COLO668 (cell line): Measurements from ENCODE around the gene ZBTB16.

Source experiments
- DNase-seq: peaks from one replicate; lab custom pipeline; 2025; ENCODE audit not compliant: unreplicated experiment; lab: John Stamatoyannopoulos, UW

ZBTB16 gene

DNA sequence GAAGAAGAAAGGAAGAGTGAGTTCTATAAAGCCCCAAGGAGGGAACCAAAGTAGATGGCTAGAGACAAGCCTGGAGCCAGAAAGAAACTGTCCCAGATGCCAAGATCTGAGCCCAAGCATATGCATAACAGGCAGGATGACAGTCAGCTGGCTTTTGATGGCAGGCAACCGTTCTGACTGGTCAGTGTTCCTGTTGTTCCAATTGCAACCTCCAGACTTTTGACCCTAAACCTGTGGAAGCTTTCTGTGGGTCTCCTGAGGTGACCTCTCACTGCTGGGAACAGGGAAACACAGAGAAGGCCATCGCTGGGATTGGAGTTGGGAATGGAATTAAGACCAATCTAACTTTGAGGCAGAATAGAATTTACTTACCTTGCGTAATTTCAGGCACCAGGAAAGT lies 215.1 kb downstream of the ZBTB16 start:
- DNase-seq, result no peak

DNA sequence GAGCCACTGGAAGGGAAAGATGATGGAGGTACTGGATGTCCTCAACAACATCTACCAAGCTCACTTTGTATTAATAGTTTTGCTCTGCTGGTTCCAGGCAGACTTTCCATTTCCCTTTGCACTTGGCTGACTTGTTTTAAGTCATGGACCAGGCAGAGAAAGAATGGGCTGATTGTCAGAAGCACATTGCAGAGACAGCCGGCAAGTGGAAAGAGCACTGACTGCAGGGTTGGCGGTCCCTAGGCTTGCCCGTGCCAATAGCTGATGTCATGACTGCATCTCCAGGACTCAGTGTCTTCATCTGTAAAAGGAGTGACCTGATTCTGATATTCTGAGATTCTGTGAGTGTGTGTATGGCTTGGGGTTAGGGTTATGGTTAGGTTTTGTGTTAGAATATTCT lies 215.8 kb downstream of the ZBTB16 start:
- DNase-seq, result no peak

DNA sequence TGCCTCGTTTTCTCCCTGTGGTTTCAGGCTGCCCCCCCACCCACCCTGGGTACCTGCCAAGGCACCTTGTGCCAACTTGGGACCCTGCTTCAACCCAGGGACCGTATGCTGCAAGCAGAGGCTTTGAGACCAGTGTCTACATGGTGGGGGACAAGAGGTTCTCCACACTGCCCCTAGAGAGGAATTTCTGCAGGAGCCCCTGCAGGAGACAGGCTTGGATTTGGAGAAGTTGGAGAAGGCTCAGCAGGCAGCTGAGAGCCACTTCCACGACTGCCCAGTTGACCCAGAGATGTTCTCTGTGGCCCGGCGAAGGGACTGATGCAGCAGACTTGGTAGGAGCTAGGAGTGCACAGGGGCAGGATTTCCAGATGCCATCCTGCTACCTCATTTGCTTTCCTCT lies 216.6 kb downstream of the ZBTB16 start:
- no peak for DNase-seq

DNA sequence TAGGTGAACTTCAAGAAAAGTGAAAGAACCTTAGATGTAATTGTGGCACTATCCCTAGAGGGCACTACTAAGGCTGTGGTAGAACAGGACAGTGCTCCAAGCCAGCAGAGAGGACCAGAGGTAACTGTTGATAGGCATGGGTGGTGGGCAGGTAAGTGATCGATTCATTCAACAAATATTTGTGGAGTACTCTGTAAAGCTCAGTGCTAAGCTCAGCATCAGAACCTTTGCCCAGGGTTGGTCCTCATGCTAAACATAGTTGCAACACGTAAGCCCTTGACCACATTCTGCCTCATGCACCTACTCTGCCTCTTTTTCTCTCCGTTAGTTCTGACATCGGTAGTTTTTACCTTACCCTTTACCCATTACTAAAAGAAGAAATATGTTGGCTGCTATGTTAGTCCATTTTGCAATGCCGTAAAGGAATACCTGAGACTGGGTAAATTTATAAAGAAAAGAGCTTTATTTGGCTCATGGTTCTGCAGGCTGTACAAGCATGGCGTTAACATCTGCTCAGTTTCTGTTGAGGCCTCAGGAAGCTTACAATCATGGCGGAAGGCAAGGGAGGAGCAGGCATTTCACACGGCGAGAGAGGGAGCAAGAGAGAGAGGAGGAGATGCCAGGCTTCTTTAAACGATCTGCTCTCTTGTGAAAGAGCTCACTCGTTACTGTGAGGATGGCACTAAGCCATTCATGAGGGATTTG lies 218.3 kb downstream of the ZBTB16 start:
- DNase-seq, result no peak

DNA sequence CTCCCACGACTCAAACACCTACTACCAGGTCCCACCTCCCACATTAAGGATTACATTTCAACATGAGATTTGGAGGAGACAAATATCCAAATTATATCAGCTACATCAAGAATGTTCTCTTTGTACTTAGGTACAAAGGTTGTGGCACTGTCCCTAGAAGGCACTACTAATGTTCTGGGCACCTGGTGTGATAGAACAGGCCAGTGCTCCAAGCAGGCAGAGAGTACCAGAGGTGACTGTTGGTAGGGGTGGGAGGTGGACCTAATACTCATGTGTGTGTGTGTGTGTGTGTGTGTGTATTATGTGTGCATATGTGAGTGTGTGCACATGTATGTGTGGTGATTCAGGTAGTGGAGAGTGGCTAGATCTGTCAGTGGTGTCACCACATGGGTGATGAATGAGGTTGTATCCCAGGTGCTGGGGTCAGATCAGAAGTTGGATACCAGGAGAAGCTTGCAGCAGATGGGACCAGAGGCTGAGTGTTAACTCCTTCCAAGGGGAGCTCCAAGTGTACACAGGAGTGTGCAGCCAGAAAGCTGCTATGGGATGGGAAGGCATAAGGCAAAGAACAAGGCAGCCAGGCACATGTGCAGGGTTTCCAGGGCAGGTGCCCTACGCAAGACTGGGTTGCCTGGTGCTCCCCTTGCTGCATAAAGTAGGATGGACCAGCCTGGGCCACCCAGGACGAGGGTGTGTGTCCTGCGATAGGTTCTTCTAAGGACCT lies 219.0 kb downstream of the ZBTB16 start:
- no peak for DNase-seq

DNA sequence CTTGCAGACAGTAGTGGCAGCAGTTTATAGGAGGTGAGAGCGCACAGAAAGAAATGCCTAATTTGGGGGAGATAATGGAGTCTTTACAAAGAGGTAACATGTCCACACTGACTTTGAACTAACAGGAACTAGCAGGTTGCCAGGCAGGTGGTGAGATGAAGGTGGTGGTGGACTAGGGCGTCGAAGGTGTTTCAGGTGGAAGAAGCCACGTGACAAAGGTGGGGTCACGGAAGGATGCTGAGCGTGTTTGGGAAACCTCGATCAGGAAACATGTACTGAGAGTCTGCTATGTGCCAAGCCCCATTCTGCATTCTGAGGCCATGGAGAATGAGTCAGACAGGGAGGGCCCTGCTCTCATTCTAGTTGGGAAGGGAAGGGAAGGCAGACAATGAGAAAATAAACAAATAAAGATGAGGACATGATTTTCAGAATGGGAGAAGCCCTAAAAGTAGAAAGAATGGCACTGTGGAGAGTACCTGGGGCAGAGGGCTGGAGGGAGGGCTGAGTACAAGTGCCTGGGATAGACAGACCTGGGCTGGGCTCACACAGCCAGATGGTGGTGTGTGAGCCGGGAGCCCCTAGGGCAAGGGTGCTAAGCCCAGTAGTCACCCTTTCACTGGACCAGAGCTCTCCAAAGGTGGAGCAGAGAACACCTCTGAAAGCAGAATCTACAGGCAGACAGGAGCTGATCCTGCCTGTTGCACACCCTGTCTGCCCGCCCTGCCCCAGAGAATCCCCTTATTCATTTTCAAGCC lies 220.5 kb downstream of the ZBTB16 start:
- no peak for DNase-seq

DNA sequence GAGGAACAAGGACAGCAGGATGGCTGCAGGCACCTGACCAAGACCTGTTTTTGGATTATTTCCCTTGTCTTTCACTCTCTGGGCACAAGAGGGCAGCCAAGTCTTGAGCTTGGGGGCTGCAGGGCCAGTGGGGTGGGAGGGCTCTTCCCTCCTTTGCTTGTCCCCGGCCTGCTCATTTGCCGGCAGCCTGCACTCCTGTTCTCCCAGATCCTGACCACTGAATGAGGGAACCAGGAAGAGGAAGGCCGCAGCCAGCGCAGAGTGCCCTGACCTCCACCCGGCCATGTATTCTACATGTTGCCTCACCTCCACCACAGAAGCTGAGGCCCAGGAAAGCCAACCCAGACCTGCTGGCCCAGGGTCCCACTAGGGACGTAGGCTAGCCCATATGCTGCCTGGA lies 221.2 kb downstream of the ZBTB16 start:
- peak; percentile 68 for DNase-seq

DNA sequence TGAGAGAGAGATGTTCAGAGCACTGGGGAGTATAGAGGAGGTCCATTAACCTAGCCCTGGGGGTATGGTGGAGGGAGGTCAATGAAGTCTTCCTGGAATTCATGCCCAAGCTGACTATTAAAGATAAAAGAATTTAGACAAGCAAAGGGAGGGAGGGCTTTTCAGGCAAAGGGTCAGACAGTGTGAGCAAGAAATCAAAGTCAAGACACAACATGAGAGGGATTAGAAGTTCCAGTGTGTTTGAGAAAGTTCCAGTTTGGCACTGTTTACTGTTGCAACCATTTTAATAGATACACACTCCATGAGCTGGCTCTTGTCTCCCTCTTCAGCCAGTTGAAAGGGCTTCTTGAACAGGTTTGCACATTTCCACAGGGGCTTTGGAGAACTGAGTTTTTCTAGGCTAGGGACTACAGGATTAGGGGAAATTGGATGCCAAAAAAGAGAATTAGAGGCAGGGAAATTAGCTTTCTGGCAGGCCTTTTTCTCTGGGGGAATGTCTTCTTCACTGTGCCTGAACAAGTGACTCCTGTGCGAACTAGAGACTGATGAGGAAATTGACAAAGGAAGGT lies 222.0 kb downstream of the ZBTB16 start:
- no peak for DNase-seq

DNA sequence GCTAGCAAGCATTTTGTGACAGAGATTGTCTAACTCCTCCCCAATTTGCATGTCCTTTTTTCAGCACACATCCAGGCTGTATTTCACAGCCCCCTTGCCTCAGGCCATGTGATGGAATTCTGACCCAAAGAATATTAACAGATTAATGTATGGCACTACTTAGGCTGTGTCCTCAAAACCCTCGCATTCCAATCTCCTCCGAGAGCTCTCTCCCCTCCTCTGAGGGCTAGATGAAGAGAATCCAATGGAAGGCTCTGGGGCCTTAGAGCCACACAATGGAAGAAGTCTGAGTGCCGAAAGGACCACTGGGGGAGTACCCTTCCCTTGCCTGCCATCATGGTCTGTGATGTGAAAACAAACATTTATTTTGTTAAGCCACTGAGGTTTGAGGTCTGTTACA lies 223.0 kb downstream of the ZBTB16 start:
- DNase-seq, result no peak

DNA sequence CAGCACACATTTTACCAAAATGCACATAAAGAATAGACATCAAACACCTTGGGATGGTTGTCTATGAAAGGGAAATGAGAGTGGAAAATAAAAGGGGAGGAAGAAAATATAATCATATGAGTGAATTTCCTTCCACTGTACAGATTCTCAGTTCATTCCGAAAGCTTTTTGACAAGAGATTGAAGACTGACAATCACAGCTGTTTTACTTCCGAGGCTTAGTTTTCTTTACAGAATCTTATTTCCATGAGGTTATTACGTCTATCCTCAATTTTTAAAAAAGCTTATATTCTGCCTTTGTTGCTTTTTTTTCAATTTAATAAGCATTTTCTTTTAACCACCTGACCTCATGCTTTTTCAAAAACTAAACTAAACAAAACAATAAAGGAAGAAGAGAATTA lies 223.9 kb downstream of the ZBTB16 start:
- no peak for DNase-seq

DNA sequence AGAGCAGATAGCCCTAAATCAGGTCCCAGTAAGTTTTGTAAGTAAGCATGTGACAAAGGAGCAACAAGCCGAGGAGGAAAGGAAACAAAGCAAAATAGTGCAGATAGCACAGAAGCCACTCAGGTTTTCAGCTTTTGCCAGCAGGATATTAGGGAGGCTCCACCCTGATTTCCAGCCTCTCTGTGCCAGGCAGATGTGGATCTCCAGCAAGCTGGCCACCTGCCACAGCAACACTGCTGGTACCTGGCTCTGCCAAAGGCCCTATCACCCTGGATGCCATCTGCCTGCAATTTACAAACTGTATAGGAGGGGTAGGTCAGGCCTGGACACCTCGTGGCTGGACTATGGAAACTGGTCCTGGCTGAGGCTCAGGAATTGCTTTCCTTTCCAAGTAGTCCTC lies 224.5 kb downstream of the ZBTB16 start:
- DNase-seq, result peak; percentile 52

DNA sequence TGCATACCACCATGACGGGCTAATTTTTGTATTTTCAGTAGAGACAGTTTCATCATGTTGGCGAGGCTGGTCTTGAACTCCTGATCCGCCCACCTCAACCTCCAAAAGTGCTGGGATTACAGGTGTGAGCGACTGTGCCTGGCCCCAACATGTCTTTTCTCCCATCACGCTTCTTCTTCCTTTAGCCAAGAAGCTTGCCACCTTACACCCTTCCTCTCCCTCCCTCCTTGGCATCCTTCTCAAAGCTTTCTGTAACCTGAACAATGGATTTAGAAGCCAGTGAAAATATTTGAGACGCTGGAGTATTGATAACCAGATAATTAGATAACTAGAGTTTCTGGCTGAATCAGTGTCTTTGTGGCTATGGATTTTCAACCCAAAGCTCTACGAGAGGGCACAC lies 225.4 kb downstream of the ZBTB16 start:
- no peak for DNase-seq

DNA sequence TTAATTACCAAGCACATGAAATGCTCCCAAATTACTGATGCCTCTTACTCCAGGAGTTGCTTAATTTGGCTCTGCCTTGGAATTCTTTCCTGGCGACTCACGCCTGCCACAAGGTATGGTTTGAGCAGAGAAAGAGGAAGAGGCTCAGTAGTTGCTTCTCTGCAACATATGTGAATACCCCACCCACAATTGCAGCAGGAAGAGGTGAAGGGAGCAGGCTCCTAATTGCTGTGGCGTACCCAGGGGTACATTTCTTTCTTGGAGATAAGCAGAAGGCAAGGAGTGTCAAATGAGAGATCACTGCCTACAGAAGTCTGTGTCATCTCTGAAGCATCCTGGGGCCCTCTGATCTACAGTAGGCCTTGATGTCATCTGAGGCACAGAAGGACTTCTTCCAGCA lies 226.1 kb downstream of the ZBTB16 start:
- no peak for DNase-seq

DNA sequence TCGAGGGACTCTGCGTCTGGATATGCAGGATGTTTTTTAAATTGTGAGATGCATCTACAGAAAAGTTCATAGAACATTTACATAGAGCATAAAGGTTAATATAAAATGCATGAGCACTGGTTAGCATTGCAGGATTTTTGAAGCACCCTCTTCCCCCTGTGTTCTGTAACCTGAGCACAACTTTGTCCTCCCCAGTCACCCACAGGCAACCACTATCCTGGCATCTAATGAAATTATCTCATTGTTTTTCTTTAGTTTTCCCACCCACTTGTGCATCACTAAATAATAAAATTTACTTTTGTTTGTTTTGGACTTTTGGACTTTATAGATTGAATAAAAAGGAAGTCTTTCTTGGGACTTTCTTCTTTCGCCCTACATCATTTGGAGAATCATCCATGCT lies 226.7 kb downstream of the ZBTB16 start:
- DNase-seq, result no peak

DNA sequence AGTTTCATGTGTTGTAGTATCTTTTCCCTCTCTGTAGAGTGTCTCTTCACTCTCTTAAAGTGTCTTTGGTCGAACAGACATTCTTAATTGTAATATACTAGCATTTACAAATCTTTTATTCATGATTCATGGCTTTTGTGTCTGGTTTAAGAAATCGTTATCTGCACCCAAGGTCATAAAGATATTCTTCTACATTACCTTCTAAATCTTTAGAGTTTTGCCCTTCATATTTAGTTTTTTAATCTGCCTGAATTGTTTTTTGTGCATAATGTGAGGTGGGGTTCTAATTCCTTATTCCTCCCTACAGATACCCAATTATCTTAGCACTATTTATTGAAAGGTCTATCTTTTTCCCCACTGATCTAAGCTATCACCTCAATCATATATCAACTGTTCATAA lies 227.6 kb downstream of the ZBTB16 start:
- no peak for DNase-seq

DNA sequence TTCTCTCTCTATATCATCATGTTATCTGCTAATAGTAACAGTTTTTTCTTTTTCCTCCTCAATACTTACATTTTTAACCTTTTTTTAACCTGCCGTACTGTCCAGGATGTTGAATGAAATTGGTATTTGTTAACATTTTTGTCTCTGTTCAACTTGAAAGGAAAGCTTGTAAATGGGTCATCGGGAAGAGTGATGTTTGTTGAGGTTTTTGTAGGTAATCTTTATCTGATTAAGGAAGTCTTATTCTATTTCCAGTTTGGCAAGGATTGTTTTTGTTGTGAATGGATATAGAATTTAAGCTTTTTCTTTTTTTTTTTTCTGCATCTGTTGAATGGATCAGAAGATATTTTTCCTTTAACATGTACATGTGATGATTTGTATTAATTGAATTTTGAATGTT lies 228.6 kb downstream of the ZBTB16 start:
- DNase-seq, result no peak

DNA sequence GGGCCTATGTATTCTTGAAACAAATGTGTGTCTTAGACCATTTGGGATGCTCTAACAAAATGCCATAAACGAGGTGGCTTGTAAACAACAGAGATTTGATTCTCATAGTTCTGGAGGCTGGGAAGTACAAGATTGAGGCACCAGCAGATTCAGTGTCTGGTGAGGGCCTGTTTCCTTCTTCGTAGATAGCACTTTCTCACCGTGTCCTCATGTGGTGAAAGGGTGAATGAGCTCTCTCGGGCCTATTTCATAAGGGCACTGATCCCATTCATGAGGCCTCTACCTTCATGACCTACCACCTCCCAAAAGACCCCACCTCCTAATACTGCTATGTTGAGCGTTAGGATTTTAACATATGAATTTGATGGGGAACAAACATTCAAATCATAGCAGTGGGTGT lies 230.3 kb downstream of the ZBTB16 start:
- DNase-seq, result no peak

DNA sequence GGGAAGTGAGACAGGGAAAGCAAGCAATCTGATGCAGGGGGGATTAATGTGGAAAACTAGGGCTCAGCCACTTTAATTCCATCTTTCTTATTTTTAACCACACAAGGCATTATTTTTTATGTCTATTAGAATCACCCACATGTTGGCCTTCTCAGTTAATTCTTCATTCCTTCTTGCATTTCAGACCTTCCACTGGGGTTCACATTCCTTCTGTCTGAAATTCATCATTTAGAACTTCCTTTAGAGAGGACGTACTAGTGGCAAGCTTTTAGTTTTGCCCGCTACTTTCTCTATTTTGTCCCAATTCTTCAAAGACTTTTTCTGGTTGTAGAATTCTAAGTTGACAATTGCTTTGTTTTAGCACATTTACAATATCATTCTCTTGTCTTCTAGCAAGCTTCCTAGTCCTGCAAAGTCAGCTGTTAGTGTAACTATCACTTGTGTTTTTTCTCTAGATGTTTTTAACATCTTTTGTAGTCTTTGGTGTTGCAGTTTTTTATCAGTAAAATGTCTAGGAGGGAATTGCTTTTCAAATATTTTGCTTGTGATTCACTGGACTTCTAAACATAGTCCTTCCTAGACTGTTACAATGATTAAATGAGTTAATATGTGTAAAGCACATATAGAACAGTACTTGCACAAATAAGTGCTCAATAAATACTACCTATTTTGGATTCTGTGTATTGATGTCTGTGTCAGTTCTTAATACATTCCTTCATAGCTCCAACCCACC lies 231.2 kb downstream of the ZBTB16 start:
- DNase-seq, result no peak

DNA sequence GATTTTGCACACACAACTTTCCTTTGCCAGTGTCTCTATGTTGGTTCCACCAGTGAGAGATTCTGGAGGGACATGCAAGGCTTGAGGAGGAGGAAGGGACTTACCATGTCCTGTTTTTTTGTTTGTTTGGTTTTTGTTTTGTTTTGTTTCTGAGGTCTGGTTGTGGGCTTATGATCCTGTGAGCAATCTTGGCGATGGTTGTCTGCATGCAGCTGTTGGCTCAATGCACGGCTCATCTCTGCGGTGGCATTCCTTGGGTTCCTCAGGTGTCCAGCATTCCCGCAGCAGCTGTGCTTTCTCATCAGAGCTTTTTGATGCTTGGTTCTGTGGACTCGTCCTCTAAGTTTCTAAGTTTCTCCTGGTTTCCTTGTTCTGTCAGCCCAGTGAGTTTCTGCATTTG lies 231.9 kb downstream of the ZBTB16 start:
- no peak for DNase-seq

DNA sequence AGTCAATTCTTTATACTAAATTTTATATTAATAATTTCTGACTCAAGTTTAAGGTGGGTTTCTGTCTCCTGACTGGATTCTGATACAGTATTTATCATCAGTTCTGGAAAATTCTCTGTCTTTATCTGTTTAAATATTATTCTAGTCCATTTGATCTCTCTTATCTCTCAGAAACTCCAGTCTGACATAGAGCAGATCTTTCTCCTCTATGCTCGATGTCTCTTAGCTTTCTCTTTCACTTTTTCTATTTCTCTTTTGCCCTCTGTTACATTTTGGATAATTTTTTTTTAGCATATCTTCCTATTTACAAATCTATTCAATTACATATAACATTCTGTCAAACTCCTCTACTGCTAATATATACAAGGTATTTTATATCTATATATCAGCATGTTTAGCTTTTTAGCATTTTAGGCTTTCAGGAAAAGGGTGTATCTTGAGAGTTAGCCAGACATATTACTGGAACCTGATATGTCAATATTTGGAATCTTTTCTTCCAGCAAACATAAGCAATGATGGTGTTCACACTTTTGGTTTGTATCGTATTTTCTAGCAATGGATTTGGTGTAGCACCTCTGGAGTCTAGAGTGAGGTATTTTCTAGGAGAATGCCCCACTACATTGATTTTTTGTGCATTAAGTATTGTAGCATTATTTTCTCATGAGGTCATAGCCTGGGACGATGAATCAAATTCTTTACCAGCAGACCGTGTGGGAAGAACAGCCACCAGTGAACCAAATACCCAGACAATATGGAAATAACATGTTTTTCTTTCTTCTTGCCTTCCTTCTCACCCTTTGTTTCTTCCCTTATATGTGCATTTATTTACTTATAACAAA lies 232.6 kb downstream of the ZBTB16 start:
- DNase-seq, result no peak
